ENCODE results near the gene C18orf32.

- no peak for TF ChIP-seq CTCF (IDR thresholded peaks at IDR 0.05)
- no peak for TF ChIP-seq POLR2A (IDR thresholded peaks at IDR 0.05; ENCODE audit: low read depth)
- no peak for TF ChIP-seq EP300 (IDR thresholded peaks at IDR 0.05)
- no peak for TF ChIP-seq POLR2AphosphoS5 (IDR thresholded peaks at IDR 0.05)
Observed at GRCh38 chr18:49464718-49465598, 22.1 kb downstream of the C18orf32 start.

Data from esophagus muscularis mucosa (tissue), 4 donors.